Activated CD4-positive, CD25-positive, alpha-beta regulatory T cell treated with anti-CD3 and anti-CD28 coated beads, Interleukin-2, amount 50 U/mL, for 24 hours (primary cell): ENCODE measurements around the gene MIGA2.

ENCODE experiments used
- ATAC-seq, 2 donors: fragments of 150-1000 bp; cut with Tn5 transposase; one replicate each; pipeline ENCODE4 v1.10.0; 2021; ENCODE audit warnings: mild to moderate bottlenecking in 1 of 2, moderate library complexity in 1 of 2

Gene MIGA2

GRCh38 chr9:129074106-129074505 lies 37.7 kb downstream of the MIGA2 start:
- no peak for ATAC-seq

DNA sequence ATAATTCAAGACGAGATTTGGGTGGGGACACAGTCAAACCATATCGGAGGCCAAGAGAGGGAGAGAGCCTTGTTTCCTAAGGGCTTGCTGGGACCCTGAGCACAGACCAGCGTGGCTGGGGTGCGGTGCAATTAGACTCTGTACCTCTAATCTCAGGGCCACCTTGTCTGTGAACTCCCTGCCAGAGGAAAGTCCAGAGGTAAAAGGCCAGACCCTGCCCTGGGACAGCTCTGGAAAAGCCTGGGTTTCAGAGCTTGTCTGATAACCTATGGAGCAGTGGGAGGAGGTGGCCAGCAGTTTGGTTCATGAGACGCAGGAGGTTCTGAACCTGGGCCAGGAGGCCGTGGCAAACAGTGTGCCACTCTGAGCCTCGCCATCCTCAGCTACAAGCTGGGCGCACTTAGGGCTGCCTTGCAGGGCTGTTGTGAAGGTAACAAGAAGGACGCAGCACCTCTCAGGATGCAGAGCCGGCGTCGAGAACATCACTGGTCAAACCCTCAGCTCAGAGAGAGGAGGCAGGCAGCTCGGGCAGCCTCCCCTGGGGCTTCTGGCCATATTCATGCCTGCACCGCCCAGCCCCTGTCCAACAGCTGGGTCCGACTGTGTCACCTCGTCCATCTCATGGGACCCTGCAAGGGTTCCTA lies 39.7 kb downstream of the MIGA2 start:
- no peak for ATAC-seq

- ATAC-seq = no peak
These were observed 40.2 kb downstream of the MIGA2 start for GRCh38 chr9:129076640-129077037.

DNA sequence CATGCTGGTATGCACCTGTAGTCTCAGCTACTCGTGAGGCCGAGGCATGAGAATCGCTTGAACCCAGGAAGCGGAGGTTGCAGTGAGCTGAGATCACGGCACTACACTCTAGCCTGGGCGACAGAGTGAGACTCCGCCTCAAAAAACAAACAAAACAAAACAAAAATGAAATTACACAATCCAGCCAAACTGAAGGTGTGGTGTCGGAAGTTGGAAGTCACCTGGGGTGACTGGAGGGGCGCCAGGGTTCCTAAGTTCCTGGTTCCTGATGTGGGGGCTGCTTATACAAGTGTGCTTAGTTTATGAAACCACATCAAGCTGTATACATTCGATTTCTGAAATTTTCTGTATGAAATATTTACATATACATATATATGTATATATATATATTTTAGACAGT lies 40.8 kb downstream of the MIGA2 start:
- no peak for ATAC-seq

DNA sequence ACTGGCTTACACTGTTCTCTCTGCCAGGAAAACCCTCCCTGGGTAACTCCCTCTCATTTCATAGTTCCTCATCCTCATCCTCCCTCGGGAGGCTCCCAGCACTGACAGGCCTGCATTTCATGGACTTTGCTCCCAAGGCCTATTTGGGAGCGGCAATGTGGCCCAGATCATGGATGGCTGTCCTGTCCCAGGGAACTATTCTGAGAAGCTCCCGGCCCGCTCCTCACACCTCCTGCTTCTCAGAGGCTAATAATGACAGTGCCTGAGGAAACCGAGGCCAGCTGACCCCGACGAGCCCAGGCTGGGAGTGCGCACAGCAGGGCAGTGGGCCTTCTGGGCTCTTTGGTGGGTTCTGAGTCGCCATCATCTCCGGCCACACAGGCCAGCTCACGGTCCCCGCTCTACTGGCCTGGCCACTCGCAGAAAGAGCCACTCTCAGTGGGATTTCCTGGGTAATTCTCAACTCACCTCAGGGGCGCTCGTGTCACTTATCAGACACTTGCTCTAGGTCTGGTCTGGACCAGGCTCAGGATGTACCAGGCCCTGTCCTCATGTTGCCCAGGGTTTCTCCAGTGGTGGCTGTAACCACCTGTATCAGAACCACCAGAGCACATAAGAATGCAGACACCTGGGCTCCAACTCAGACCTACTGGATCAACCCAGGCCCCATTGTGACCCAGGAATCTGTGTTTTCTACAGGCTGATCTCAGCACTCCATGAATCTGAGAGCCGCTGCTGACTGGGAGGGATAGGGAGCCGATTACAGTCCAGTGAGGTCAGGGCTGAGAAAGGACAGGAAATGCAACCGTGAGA lies 42.5 kb downstream of the MIGA2 start:
- ATAC-seq = no peak

- ATAC-seq = no peak
These were observed 43.4 kb downstream of the MIGA2 start for GRCh38 chr9:129079829-129080228.

DNA sequence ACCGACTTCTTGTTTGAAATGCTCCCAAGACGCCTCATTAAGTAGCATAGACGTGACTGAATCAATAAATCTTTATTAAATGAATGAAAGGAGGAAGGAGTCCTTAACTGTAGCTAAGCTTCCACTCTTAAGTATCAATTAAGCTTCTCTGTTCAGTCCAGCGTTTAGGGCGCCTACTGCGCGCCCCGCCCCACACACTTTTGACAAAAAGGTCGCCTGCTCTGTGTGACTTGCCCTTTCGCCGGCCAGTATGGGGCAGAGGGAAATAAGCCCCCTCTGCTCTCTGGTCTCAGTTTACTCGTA lies 43.8 kb downstream of the MIGA2 start:
- ATAC-seq = no peak

DNA sequence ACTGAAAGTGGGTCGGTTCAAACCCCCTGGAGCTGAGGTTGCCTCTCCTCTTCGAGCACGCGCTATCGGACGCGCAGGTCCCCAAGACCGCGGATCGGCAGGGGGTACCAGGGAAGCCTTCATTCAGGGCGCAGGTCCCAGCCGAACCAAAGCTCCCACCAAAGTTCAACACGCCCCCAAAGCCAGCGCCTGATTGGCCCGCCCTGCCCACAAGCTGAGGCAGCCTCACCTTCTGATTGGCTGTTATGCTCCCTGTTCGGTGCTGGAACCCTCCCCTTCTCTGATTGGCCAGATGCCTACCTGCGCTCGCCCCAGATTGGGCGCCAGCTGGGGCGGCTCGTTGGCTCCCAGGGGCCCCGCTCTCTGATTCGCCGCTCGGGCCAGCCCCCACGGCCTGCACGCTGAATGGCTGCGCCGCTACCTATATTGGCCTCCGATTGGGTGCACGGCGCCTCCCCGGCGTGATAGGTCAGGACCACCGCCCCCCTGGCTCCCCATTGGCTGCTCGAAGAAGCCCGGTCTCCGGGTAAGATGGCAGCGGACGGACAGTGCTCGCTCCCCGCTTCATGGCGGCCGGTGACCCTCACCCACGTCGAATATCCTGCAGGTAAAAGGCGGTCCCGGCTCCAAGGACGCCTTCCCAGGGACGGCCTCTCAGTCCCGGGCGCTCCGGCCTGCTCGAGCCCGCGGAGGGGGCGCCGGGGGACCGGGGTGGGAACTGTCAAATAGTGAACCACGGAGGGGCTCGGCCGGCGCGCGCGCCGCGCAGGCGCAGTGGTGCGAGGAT lies 44.4 kb downstream of the MIGA2 start, which contains the start of gene DOLPP1:
DOLPP1 (plus strand) TSS at position 511 of the 787 bp plus-strand sequence; CDS start at position 532, 21 bp downstream.
- peak; percentile 95 to 97 for ATAC-seq

DNA sequence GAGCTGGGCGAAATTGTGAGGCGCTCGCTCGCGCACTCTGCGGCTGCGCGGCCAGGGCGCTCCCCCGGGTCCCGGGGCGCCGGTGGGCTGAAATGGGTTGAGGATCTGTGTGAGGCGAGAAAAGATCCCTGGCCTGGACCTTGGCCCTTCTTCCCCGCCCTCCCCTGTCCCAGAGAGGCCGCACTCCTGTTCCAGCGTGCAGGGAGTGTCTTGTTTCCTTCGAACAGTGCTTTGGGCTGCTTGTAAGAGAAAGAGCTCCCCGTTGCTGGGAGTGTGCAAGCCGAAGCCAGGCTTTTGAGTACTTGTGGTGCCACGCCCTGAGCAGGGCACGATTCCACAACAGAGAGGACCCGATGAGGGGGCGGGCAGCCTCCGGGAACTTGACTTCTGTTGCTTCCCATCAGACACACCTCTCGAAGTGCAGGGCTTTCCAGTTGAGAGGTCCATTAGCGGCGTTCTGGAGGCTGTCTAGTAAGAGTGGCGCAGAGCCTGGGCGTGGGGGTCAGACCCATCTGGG lies 45.0 kb downstream of the MIGA2 start:
- ATAC-seq = no peak

GRCh38 chr9:129084087-129084486 lies 47.7 kb downstream of the MIGA2 start:
- ATAC-seq = no peak

- ATAC-seq = no peak
These were observed 52.8 kb downstream of the MIGA2 start for GRCh38 chr9:129089246-129089645.

DNA sequence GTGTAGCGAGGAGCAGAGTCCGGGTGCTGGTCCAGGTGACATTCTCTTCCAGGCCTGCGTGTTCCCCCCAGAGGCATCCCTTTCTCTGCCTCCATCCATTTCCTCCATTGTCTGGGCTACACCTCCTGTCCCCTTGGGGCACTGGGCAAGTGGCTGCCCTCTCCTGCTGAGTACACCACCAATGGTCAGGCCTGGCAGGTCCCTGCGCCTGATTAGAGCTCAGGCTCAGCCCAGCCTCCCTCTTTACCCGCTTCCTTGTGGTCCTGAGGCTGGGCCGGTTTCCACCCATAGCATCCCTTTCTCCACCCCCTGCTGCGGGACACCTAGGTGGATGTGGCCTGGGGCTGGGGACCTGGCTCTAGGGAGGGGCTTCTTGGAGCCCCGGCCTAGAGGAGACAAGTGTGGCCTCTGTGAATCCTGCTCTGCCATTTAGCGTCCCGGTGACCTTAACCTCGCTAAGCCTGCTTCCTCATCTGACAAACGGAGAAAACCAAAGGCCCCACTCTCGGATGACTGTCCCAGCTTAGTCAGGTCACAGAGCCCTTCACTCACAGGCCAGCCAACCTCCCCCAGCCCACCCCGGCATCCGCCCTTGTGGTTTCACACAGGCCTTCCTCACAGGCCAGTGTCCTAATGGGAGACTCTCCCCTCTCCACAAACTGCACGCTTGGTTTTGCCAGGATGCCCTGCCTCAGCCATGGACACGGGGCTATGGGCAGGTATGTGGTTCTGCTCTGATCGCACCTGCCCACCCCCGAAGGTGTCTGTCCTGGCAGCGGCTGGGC lies 57.4 kb downstream of the MIGA2 start:
- ATAC-seq = no peak

GRCh38 chr9:129094387-129095169 lies 58.2 kb downstream of the MIGA2 start:
- no peak for ATAC-seq

DNA sequence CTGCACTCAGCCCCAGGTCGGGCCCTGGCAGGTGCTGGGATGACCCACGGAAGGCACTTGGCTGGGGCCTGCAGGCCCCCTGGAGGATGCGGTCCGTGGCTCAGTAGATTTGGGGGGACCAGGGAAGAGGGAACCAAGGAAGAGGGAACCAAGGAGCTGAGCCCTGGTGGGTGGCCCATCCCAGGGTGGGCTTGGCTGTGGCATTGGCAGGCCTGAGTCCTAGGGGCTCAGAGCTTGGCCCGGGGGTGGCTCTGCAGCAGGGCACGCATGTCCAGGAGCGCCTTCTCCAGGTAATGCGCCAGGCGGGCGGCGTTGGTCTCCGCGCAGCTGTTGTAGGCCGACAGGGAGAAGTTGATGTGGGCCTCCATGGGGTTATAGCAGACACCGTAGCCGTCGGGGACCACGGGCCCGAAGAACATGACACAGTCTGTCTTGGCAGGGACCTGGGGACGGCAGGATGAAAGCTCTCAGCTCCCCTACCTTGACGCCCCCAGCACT lies 58.8 kb downstream of the MIGA2 start:
- no peak for ATAC-seq

DNA sequence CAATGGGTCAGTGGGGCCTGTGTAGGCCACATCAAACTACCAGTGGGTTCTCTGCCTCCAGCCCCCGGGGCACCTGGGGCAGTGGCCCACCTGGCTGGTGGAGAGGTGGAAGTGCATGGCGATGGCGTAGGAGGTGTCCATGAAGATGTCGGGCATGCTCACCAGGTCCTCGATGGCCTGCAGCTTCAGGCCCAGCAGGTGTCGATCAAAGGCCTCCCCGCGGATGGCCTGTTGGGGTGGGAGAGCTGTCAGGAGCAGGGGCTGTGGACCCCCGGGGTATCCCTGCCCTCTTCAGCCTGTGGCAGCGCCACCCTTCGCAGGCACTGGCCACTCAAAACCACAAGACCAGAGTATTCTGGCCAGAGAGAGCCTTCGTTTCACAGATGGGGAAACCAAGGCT lies 59.5 kb downstream of the MIGA2 start:
- no peak for ATAC-seq

GRCh38 chr9:129097671-129098306 lies 61.4 kb downstream of the MIGA2 start:
- ATAC-seq = no peak

- no peak for ATAC-seq
These were observed 61.9 kb downstream of the MIGA2 start for GRCh38 chr9:129098328-129098727.

DNA sequence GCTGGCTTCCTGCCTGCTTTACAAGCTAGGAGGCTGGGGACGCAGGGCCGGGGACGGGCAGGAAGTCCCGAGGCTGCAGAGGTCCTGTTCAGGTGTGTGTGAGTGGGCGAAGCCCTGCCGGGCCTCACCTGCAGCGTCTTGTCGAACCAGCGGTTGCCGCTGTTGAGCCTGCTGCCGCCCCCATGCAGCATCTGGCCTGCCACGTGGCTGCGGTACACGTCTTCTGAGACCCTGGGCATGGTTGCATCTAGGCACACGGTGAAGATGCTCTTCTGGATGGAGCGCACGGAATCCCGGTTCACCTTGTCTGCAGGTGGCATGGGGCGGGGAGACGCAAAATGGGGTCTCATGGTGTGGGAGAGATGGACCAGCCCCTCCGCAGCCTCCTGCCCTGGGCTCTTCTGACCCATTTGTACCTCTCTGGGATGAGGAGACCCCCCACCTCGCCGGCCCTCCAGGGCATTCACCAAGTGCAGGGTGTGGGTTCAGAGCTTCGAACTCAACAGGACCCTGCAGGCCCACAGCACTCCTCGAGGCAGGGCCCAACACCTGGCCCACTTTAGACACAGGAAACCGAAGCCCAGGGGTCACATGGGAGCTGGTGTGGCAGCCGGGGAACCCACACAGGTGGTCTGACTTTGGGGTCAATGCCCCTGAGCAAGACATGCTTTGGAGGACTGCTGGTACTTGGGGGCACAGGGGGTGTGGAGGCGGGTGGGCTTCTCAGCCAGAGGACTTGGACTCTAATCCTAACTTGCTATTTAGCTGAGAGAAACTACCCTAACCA lies 64.2 kb downstream of the MIGA2 start:
- no peak for ATAC-seq

- no peak for ATAC-seq
These were observed 64.9 kb downstream of the MIGA2 start for GRCh38 chr9:129101279-129101678.

- ATAC-seq = no peak
These were observed 65.7 kb downstream of the MIGA2 start for GRCh38 chr9:129102095-129102525.
